ENCODE results near the gene SKI.

GRCh38 chr1:2337081-2337480, 109.0 kb downstream of the SKI start:
- TF ChIP-seq CTCF (IDR thresholded peaks at IDR 0.05; ENCODE audit: borderline replicate concordance, extremely low read depth, low read length, poor library complexity, severe bottlenecking) (no peak), EZH2 (IDR thresholded peaks at IDR 0.05; ENCODE audit: borderline replicate concordance, low read depth, low read length, severe bottlenecking) (no peak)
